ENCODE results near the gene TBCA. TPM values are rescaled to one million over a fixed set of nuclear protein-coding genes. Genes with fewer than 3 reads are reported as not detected.

TBCA gene
- total RNA-seq, 2 donors from 2014 or later, result 80.0 to 91.6 TPM

- no peak overlapping the region for H3K27ac Mint-ChIP-seq
- DNase-seq, result no peak
- peaks cover 7% of the 10 kb centered on the region for H3K4me1 Mint-ChIP-seq
- ATAC-seq, result no peak
- no peak overlapping the region for H3K4me3 Mint-ChIP-seq
- H3K36me3 Mint-ChIP-seq (ENCODE audit: low read depth), result no peaks in the 10 kb centered on the region
- H3K9me3 ChIP-seq (ENCODE audit: control insufficient read depth, low read length, poor library complexity, severe bottlenecking), result no peaks in the 10 kb centered on the region
- H3K27me3 Mint-ChIP-seq, result peaks cover 9% of the 10 kb centered on the region
Measured at GRCh38 chr5:77781076-77781475, 4.9 kb upstream of the TBCA start.

- no peak for ATAC-seq
- Mint-ChIP-seq H3K36me3 (ENCODE audit: low read depth) (no peaks in the 10 kb centered on the region), H3K4me3 (no peak overlapping the region), H3K27me3 (no peaks in the 10 kb centered on the region), H3K4me1 (peaks cover 23% of the 10 kb centered on the region), H3K27ac (no peak overlapping the region)
- no peaks in the 10 kb centered on the region for H3K9me3 ChIP-seq (ENCODE audit: control insufficient read depth, low read length, poor library complexity, severe bottlenecking)
- no peak for DNase-seq
Measured at GRCh38 chr5:77778881-77779438, 2.8 kb upstream of the TBCA start.

GRCh38 chr5:77778398-77778797 lies 2.3 kb upstream of the TBCA start:
- H3K27me3 Mint-ChIP-seq, result no peaks in the 10 kb centered on the region
- no peak overlapping the region for H3K4me3 Mint-ChIP-seq
- H3K9me3 ChIP-seq (ENCODE audit: control insufficient read depth, low read length, poor library complexity, severe bottlenecking), result no peaks in the 10 kb centered on the region
- ATAC-seq, result no peak
- H3K27ac Mint-ChIP-seq, result no peak overlapping the region
- no peak for DNase-seq
- no peaks in the 10 kb centered on the region for H3K36me3 Mint-ChIP-seq (ENCODE audit: low read depth)
- peaks cover 26% of the 10 kb centered on the region for H3K4me1 Mint-ChIP-seq

- no peak for DNase-seq
- Mint-ChIP-seq H3K27me3 (no peaks in the 10 kb centered on the region), H3K4me3 (no peak overlapping the region), H3K4me1 (peaks cover 26% of the 10 kb centered on the region), H3K27ac (no peak overlapping the region), H3K36me3 (ENCODE audit: low read depth) (no peaks in the 10 kb centered on the region)
- H3K9me3 ChIP-seq (ENCODE audit: control insufficient read depth, low read length, poor library complexity, severe bottlenecking), result no peaks in the 10 kb centered on the region
- no peak for ATAC-seq
Measured at GRCh38 chr5:77777911-77778310, 1.8 kb upstream of the TBCA start.

GRCh38 chr5:77777281-77777892 lies 1.2 kb upstream of the TBCA start:
- ATAC-seq, result no peak
- Mint-ChIP-seq H3K27me3 (no peaks in the 10 kb centered on the region), H3K4me1 (peaks cover 26% of the 10 kb centered on the region), H3K36me3 (ENCODE audit: low read depth) (no peaks in the 10 kb centered on the region), H3K27ac (peak overlapping the region; percentile 97), H3K4me3 (no peak overlapping the region)
- no peak for DNase-seq
- no peaks in the 10 kb centered on the region for H3K9me3 ChIP-seq (ENCODE audit: control insufficient read depth, low read length, poor library complexity, severe bottlenecking)

GRCh38 chr5:77776554-77777206 lies 541 bp upstream of the TBCA start:
- H3K9me3 ChIP-seq (ENCODE audit: control insufficient read depth, low read length, poor library complexity, severe bottlenecking), result no peaks in the 10 kb centered on the region
- Mint-ChIP-seq H3K27ac (peak overlapping the region; percentile 97), H3K4me3 (peak overlapping the region; percentile 94), H3K4me1 (peaks cover 30% of the 10 kb centered on the region), H3K36me3 (ENCODE audit: low read depth) (peaks cover 1% of the 10 kb centered on the region), H3K27me3 (no peaks in the 10 kb centered on the region)
- DNase-seq, result no peak
- no peak for ATAC-seq

GRCh38 chr5:77774981-77775789 lies 954 bp downstream of the TBCA start:
- Mint-ChIP-seq H3K4me3 (peak overlapping the region; percentile 94), H3K36me3 (ENCODE audit: low read depth) (peaks cover 5% of the 10 kb centered on the region), H3K27ac (peak overlapping the region; percentile 97), H3K27me3 (no peaks in the 10 kb centered on the region), H3K4me1 (peaks cover 38% of the 10 kb centered on the region)
- no peaks in the 10 kb centered on the region for H3K9me3 ChIP-seq (ENCODE audit: control insufficient read depth, low read length, poor library complexity, severe bottlenecking)
- peak; percentile 26 for ATAC-seq
- DNase-seq, result no peak

- Mint-ChIP-seq H3K36me3 (ENCODE audit: low read depth) (peaks cover 8% of the 10 kb centered on the region), H3K4me3 (no peak overlapping the region), H3K27me3 (no peaks in the 10 kb centered on the region), H3K4me1 (peaks cover 42% of the 10 kb centered on the region), H3K27ac (peak overlapping the region; percentile 97)
- ATAC-seq, result no peak
- no peak for DNase-seq
- no peaks in the 10 kb centered on the region for H3K9me3 ChIP-seq (ENCODE audit: control insufficient read depth, low read length, poor library complexity, severe bottlenecking)
Measured at GRCh38 chr5:77773734-77774280, 2.3 kb downstream of the TBCA start.

- H3K4me1 Mint-ChIP-seq, result peaks cover 44% of the 10 kb centered on the region
- no peaks in the 10 kb centered on the region for H3K27me3 Mint-ChIP-seq
- DNase-seq (no peak), ATAC-seq (no peak)
- H3K4me3 Mint-ChIP-seq, result no peak overlapping the region
- no peak overlapping the region for H3K27ac Mint-ChIP-seq
- H3K9me3 ChIP-seq (ENCODE audit: control insufficient read depth, low read length, poor library complexity, severe bottlenecking), result no peaks in the 10 kb centered on the region
- peaks cover 9% of the 10 kb centered on the region for H3K36me3 Mint-ChIP-seq (ENCODE audit: low read depth)
Measured at GRCh38 chr5:77772729-77773128, 3.4 kb downstream of the TBCA start.

GRCh38 chr5:77771452-77771851 lies 4.7 kb downstream of the TBCA start:
- Mint-ChIP-seq H3K36me3 (ENCODE audit: low read depth) (peaks cover 12% of the 10 kb centered on the region), H3K27me3 (no peaks in the 10 kb centered on the region), H3K4me3 (peak overlapping the region; percentile 4)

GRCh38 chr5:77770293-77771005 lies 5.7 kb downstream of the TBCA start:
- no peaks in the 10 kb centered on the region for H3K27me3 Mint-ChIP-seq
- H3K27ac Mint-ChIP-seq, result no peak overlapping the region
- ATAC-seq, result peak; percentile 25
- no peak for DNase-seq
- no peak overlapping the region for H3K4me3 Mint-ChIP-seq
- H3K9me3 ChIP-seq (ENCODE audit: control insufficient read depth, low read length, poor library complexity, severe bottlenecking), result no peaks in the 10 kb centered on the region
- H3K4me1 Mint-ChIP-seq, result peaks cover 43% of the 10 kb centered on the region
- peaks cover 12% of the 10 kb centered on the region for H3K36me3 Mint-ChIP-seq (ENCODE audit: low read depth)

More at GRCh38 chr5:77771452-77771851, 4.7 kb downstream of the TBCA start:
- Mint-ChIP-seq H3K4me1 (peaks cover 48% of the 10 kb centered on the region), H3K27ac (peak overlapping the region; percentile 81)
- no peaks in the 10 kb centered on the region for H3K9me3 ChIP-seq (ENCODE audit: control insufficient read depth, low read length, poor library complexity, severe bottlenecking)
- no peak for DNase-seq
- ATAC-seq, result no peak

- Mint-ChIP-seq H3K4me1 (peaks cover 31% of the 10 kb centered on the region), H3K27ac (peak overlapping the region; percentile 14), H3K27me3 (no peaks in the 10 kb centered on the region), H3K4me3 (no peak overlapping the region), H3K36me3 (ENCODE audit: low read depth) (peaks cover 12% of the 10 kb centered on the region)
- DNase-seq (no peak), ATAC-seq (no peak)
- H3K9me3 ChIP-seq (ENCODE audit: control insufficient read depth, low read length, poor library complexity, severe bottlenecking), result no peaks in the 10 kb centered on the region
Measured at GRCh38 chr5:77768978-77769377, 7.2 kb downstream of the TBCA start.
